Ishikawa (cell line): ENCODE measurements around the gene SELENOP.

Experiments
- CEBPB ChIP-seq: IDR thresholded peaks from 2 replicates; pipeline ENCODE4 v1.6.1; 2012
- CREB1 ChIP-seq: IDR thresholded peaks from 2 replicates; pipeline ENCODE4 v1.6.1; 2012; ENCODE audit warnings: low read depth
- EGR1 ChIP-seq: IDR thresholded peaks from 2 replicates; pipeline ENCODE4 v1.6.1; 2012
- EP300 ChIP-seq: IDR thresholded peaks from 2 replicates; pipeline ENCODE4 v1.6.1; 2012; ENCODE audit warnings: borderline replicate concordance
- FOXM1 ChIP-seq: IDR thresholded peaks from 2 replicates; pipeline ENCODE4 v1.6.1; 2012; ENCODE audit warnings: low read depth, borderline replicate concordance
- NFIC ChIP-seq: IDR thresholded peaks from 2 replicates; pipeline ENCODE4 v1.6.1; 2012
- RAD21 ChIP-seq: IDR thresholded peaks from 2 replicates; pipeline ENCODE4 v1.6.1; 2012; ENCODE audit warnings: low read depth
- TAF1 ChIP-seq: IDR thresholded peaks from 2 replicates; pipeline ENCODE4 v1.6.1; 2012; ENCODE audit warnings: low read depth, mild to moderate bottlenecking
- TCF12 ChIP-seq: IDR thresholded peaks from 2 replicates; pipeline ENCODE4 v1.6.1; 2012; ENCODE audit warnings: low read depth
- TEAD4 ChIP-seq: IDR thresholded peaks from 2 replicates; pipeline ENCODE4 v1.6.1; 2012
- YY1 ChIP-seq: IDR thresholded peaks from 2 replicates; pipeline ENCODE4 v1.6.1; 2012; ENCODE audit warnings: low read depth
- ZBTB7A ChIP-seq: IDR thresholded peaks from 2 replicates; pipeline ENCODE4 v1.6.1; 2012; ENCODE audit warnings: low read depth
- TF ChIP-seq, protein P1 (sequence below): IDR thresholded peaks from 2 replicates; pipeline ENCODE4 v1.6.1; 2012
- TF ChIP-seq, protein P2 (sequence below): IDR thresholded peaks from 2 replicates; pipeline ENCODE4 v1.6.1; 2012; ENCODE audit warnings: low read depth, mild to moderate bottlenecking
- TF ChIP-seq, protein P3 (sequence below): IDR thresholded peaks from 2 replicates; pipeline ENCODE4 v1.6.1; 2012

SELENOP gene

DNA sequence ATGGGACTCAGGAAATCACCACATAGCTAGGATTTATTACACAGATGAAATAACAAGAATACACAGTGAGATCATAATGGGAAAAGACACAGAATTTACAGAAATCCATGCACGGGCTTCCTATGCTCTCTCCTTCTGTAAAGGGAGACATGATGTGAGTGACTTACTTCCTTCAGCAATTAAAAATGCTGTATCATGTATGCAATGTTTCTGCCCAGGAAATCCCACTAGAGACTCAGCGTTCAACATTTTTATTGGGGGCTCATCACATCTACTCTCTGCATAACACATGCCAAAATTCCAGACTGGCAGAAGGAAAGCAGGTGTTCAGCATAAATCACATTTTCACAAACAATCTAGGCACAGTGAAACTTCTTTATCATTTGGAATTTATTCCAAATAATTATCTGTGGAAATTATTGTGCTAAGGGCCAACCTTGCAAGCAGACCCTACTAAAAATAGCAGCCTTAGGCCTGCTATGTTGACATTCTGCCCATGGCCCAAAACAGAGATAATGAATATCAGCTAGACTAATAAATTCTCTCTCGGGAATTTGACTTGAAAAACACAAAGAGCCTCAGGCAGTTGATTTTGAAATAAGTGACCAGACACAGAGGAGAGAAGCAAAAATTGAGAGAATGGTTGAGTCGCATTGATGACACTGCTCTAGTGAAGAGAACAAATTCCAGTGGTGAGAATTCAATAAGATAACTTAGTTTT is 31.4 kb upstream of the SELENOP start:
- TF ChIP-seq, protein P1, sequence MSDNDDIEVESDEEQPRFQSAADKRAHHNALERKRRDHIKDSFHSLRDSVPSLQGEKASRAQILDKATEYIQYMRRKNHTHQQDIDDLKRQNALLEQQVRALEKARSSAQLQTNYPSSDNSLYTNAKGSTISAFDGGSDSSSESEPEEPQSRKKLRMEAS, result no peak
- no peak for TF ChIP-seq EP300
- TF ChIP-seq CEBPB, result no peak
- TF ChIP-seq FOXM1, result no peak
- no peak for TF ChIP-seq RAD21
- no peak for TF ChIP-seq EGR1
- TF ChIP-seq, protein P2, sequence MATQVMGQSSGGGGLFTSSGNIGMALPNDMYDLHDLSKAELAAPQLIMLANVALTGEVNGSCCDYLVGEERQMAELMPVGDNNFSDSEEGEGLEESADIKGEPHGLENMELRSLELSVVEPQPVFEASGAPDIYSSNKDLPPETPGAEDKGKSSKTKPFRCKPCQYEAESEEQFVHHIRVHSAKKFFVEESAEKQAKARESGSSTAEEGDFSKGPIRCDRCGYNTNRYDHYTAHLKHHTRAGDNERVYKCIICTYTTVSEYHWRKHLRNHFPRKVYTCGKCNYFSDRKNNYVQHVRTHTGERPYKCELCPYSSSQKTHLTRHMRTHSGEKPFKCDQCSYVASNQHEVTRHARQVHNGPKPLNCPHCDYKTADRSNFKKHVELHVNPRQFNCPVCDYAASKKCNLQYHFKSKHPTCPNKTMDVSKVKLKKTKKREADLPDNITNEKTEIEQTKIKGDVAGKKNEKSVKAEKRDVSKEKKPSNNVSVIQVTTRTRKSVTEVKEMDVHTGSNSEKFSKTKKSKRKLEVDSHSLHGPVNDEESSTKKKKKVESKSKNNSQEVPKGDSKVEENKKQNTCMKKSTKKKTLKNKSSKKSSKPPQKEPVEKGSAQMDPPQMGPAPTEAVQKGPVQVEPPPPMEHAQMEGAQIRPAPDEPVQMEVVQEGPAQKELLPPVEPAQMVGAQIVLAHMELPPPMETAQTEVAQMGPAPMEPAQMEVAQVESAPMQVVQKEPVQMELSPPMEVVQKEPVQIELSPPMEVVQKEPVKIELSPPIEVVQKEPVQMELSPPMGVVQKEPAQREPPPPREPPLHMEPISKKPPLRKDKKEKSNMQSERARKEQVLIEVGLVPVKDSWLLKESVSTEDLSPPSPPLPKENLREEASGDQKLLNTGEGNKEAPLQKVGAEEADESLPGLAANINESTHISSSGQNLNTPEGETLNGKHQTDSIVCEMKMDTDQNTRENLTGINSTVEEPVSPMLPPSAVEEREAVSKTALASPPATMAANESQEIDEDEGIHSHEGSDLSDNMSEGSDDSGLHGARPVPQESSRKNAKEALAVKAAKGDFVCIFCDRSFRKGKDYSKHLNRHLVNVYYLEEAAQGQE, result no peak
- TF ChIP-seq ZBTB7A, result no peak
- TF ChIP-seq CREB1, result no peak
- no peak for TF ChIP-seq NFIC
- no peak for TF ChIP-seq TEAD4
- TF ChIP-seq, protein P3, sequence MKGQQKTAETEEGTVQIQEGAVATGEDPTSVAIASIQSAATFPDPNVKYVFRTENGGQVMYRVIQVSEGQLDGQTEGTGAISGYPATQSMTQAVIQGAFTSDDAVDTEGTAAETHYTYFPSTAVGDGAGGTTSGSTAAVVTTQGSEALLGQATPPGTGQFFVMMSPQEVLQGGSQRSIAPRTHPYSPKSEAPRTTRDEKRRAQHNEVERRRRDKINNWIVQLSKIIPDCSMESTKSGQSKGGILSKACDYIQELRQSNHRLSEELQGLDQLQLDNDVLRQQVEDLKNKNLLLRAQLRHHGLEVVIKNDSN, result no peak
- no peak for TF ChIP-seq YY1
- TF ChIP-seq TCF12, result no peak
- no peak for TF ChIP-seq TAF1

DNA sequence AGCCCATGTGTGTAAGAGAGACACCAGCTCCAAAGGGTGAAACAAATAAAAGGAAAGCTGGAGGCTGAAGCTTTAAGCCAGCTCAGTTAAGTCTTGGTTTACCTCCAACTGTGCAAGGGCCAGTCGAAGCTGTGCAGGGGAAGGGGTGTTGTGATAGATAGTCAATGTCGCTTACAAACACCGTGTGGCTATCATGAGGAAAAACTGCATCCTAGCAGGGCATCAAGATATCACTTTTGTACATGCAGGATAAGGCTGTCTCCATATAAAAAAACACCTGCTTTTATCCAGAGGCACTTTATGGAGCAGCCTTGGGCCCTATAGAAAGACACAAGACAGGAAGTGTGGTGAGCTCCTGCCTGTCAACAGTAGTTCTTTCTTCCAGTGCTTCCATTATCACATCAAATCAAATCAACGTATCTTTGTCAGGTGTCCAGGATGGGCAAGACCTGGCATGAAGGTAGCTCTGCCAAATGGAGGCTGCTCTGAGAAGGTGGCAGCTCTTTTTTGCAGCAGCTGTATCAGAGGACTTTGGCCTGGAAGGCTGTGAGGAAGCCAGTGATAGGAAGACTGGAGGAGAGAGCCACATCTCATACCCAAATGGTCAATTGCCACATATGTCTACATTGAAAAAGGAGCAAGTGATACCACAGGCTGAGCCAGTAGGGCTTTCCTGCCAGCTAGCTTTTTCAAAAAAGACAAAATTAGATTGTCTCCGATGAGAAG is 29.3 kb upstream of the SELENOP start:
- TF ChIP-seq, protein P3, result no peak
- no peak for TF ChIP-seq CEBPB
- TF ChIP-seq RAD21, result no peak
- no peak for TF ChIP-seq ZBTB7A
- TF ChIP-seq CREB1, result no peak
- TF ChIP-seq, protein P2, result no peak
- TF ChIP-seq NFIC, result no peak
- no peak for TF ChIP-seq FOXM1
- TF ChIP-seq TAF1, result no peak
- no peak for TF ChIP-seq YY1
- TF ChIP-seq, protein P1, result no peak
- TF ChIP-seq EP300, result no peak
- TF ChIP-seq EGR1, result no peak
- no peak for TF ChIP-seq TEAD4

DNA sequence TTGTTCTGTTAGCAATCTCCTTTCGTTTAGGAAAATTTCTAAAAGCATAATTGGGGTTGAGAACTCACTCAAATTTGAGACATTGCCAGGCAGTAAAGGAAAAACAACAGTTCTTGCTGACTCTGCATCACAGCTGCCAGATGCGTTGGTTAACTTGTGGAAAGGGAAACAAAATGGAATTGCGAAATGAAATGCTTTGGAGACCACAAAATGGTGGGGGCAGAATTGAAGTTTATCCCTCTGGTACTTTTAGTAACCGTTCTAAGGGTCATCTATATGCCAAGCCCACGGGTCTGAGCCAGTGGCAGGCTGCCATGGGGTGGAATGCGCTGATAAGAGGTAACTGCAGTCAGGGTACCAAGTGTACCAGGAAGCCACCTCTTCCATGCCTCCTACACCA is 28.6 kb upstream of the SELENOP start:
- TF ChIP-seq YY1 (no peak), NFIC (no peak), TEAD4 (no peak), FOXM1 (no peak), TCF12 (no peak), TAF1 (no peak), EGR1 (no peak), CEBPB (no peak), RAD21 (no peak), EP300 (no peak), CREB1 (no peak), ZBTB7A (no peak)
- TF ChIP-seq, protein P2, result no peak
- TF ChIP-seq, protein P1, result no peak
- TF ChIP-seq, protein P3, result no peak
